Measurements from ENCODE around the gene KRT35. TPM values are rescaled to one million over a fixed set of nuclear protein-coding genes. Genes with fewer than 3 reads are reported as not detected.

The KRT35 gene
- total RNA-seq (not detected), polyA plus RNA-seq (not detected)
- long read RNA-seq, donor 1, result 0 reads
- long read RNA-seq, donor 2, result 0 reads
- long read RNA-seq, donor 3, result 0 reads
- long read RNA-seq, donor 4, result 0 reads
- long read RNA-seq, donor 5, result 0 reads

- H3K27me3 ChIP-seq (ENCODE audit: control insufficient read depth in 3 of 3, insufficient read depth in 3 of 3, low read length in 2 of 3), result no peaks in the 10 kb centered on the region
- H3K27ac ChIP-seq (ENCODE audit: low read depth in 1 of 2, low read length in 1 of 2), result no peak within 1 kb of the TSS
- ATAC-seq (ENCODE audit: insufficient read depth, low FRiP score) (no peak), DNase-seq (no peak)
- WGBS, 2 donors, result 95 to 100% methylated on average over 2 of the region's 2 CpGs
- no peak within 1 kb of the TSS for H3K9ac ChIP-seq (ENCODE audit: insufficient read depth in 1 of 2, low read length in 2 of 2)
- no peak for TF ChIP-seq CTCF (IDR thresholded peaks at IDR 0.05; ENCODE audit: control extremely low read depth, extremely low read depth)
- H3K4me3 ChIP-seq, result no peak within 1 kb of the TSS
- H3K4me1 ChIP-seq (ENCODE audit: control insufficient read depth in 5 of 5, insufficient read depth in 5 of 5, low read length in 5 of 5), result no peaks in the 10 kb centered on the region
- no peaks in the 10 kb centered on the region for H3K36me3 ChIP-seq (ENCODE audit: control insufficient read depth in 4 of 4, insufficient read depth in 4 of 4, low read length in 4 of 4)
- no peaks in the 10 kb centered on the region for H3K9me3 ChIP-seq (ENCODE audit: control insufficient read depth in 4 of 4, insufficient read depth in 3 of 4, low read length in 3 of 4)
These were observed at the start of gene KRT35 for GRCh38 chr17:41481036-41481435. TSS of gene KRT35 (minus strand) at chr17:41481151. CDS start at chr17:41481097, 54 bp downstream.

GRCh38 chr17:41530062-41531048 lies 49.4 kb upstream of the KRT35 start:
- Histone ChIP-seq H3K36me3 (ENCODE audit: control insufficient read depth in 4 of 4, insufficient read depth in 4 of 4, low read length in 4 of 4) (no peaks in the 10 kb centered on the region), H3K27me3 (ENCODE audit: control insufficient read depth in 3 of 3, insufficient read depth in 3 of 3, low read length in 2 of 3) (peaks cover 0 to 28% (median 27%) of the 10 kb centered on the region in 3 donors), H3K27ac (ENCODE audit: low read depth in 1 of 2, low read length in 1 of 2) (peak overlapping the region in 1 of 2 donors; percentile 46), H3K9me3 (ENCODE audit: control insufficient read depth in 4 of 4, insufficient read depth in 3 of 4, low read length in 3 of 4) (peaks cover 0 to 2% (median 0%) of the 10 kb centered on the region in 4 donors), H3K4me3 (no peak overlapping the region), H3K9ac (ENCODE audit: insufficient read depth in 1 of 2, low read length in 2 of 2) (no peak overlapping the region), H3K4me1 (ENCODE audit: control insufficient read depth in 5 of 5, insufficient read depth in 5 of 5, low read length in 5 of 5) (peaks cover 0 to 3% (median 0%) of the 10 kb centered on the region in 5 donors)
- peak; percentile 28 for ATAC-seq (ENCODE audit: insufficient read depth, low FRiP score)
- no peak for TF ChIP-seq CTCF (IDR thresholded peaks at IDR 0.05; ENCODE audit: control extremely low read depth, extremely low read depth)
- DNase-seq, result peak in 1 of 3 donors; percentile 28
- WGBS, 2 donors, result 68 to 81% methylated on average over 8 of the region's 8 CpGs

GRCh38 chr17:41529491-41529915 lies 48.6 kb upstream of the KRT35 start:
- H3K4me1 ChIP-seq (ENCODE audit: control insufficient read depth in 5 of 5, insufficient read depth in 5 of 5, low read length in 5 of 5), result peaks cover 0 to 3% (median 0%) of the 10 kb centered on the region in 5 donors
- no peak for TF ChIP-seq CTCF (IDR thresholded peaks at IDR 0.05; ENCODE audit: control extremely low read depth, extremely low read depth)
- peaks cover 0 to 28% (median 27%) of the 10 kb centered on the region in 3 donors for H3K27me3 ChIP-seq (ENCODE audit: control insufficient read depth in 3 of 3, insufficient read depth in 3 of 3, low read length in 2 of 3)
- peaks cover 0 to 4% (median 0%) of the 10 kb centered on the region in 4 donors for H3K9me3 ChIP-seq (ENCODE audit: control insufficient read depth in 4 of 4, insufficient read depth in 3 of 4, low read length in 3 of 4)
- H3K36me3 ChIP-seq (ENCODE audit: control insufficient read depth in 4 of 4, insufficient read depth in 4 of 4, low read length in 4 of 4), result no peaks in the 10 kb centered on the region
- H3K27ac ChIP-seq (ENCODE audit: low read depth in 1 of 2, low read length in 1 of 2), result peak overlapping the region in 1 of 2 donors; percentile 65
- no peak for DNase-seq
- ATAC-seq (ENCODE audit: insufficient read depth, low FRiP score), result no peak
- no peak overlapping the region for H3K9ac ChIP-seq (ENCODE audit: insufficient read depth in 1 of 2, low read length in 2 of 2)
- WGBS, 2 donors, result 59 to 67% methylated on average over 5 of the region's 5 CpGs
- H3K4me3 ChIP-seq, result no peak overlapping the region

Measured in lung (tissue), 16 donors.